Natural killer cell treated with Interleukin-12 subunit alpha and Interleukin-12 subunit beta and Interleukin-15 and Interleukin-18, amount 100 ng/mL, for 72 hours (primary cell): ENCODE results near the gene FA2H. TPM values are rescaled to one million over a fixed set of nuclear protein-coding genes. Genes with fewer than 3 reads are reported as not detected.

ENCODE experiments used
- total RNA-seq, 2 donors: library from RNA; stranded (reverse); gene quantifications; one replicate each; pipeline ENCODE4 v1.2.3, GENCODE V29; 2022

Gene FA2H
- total RNA-seq, 2 donors from 2014 or later, result not detected

Other genes with a start within 250 kb of the FA2H start
- 10 to 100 TPM; 69.6 to 98.9 TPM for gene GLG1, start 167.7 kb downstream of the FA2H start, total RNA-seq
- 100 to 1,000 TPM in 1 of 2 donors, 10 to 100 TPM in 1; 76.7 to 148 TPM for gene RFWD3, start 107.9 kb downstream of the FA2H start, total RNA-seq
- gene MLKL, start 74.0 kb downstream of the FA2H start, total RNA-seq, result 10 to 100 TPM; 17.1 to 23.5 TPM
- 100 to 1,000 TPM in 1 of 2 donors, 10 to 100 TPM in 1; 81.6 to 162 TPM for gene WDR59, start 210.3 kb upstream of the FA2H start, total RNA-seq
- gene ZNRF1, start 224.2 kb upstream of the FA2H start, total RNA-seq, result 10 to 100 TPM; 58.6 to 89.7 TPM